HG03460 (cell line): Measurements from ENCODE around the gene BAZ1B.
"Not testable (repeated sequence)": the region's sequence is repeated elsewhere in the genome, so short reads cannot be mapped to it uniquely, and the experiment has no call there.

Experiments used
- ATAC-seq: cut with Tn5 transposase; IDR thresholded peaks from one replicate; pipeline ENCODE4 v1.9.1; 2021; ENCODE audit not compliant: unreplicated experiment

Gene BAZ1B

GRCh38 chr7:73544678-73545077 is 22.6 kb upstream of the BAZ1B start:
- ATAC-seq = no peak

DNA sequence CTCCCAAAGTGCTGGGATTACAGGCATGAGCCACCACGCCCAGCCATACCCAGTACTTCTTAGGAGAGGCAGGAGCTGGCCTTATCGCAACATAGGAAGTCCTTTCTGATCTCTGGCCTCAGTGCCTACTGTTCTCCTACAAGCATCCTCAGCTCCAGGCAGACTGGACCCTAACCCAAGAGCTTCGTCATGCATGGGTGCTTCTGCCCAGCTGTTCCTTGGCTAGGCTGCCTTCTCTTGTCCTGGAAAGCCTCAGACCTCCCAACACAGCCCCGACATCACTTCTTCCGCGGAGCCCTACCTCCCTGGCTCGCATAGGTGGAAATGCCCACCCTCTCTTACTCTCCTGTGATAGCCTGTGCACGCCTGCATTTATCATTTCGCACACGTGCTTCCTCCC is 19.6 kb upstream of the BAZ1B start:
- no peak for ATAC-seq

- no peak for ATAC-seq
Observed at GRCh38 chr7:73539709-73540108, 17.6 kb upstream of the BAZ1B start.

GRCh38 chr7:73538510-73538909 is 16.4 kb upstream of the BAZ1B start:
- not testable (repeated sequence) for ATAC-seq

- ATAC-seq = no peak
Observed at GRCh38 chr7:73537051-73537450, 15.0 kb upstream of the BAZ1B start.

GRCh38 chr7:73536479-73536878 is 14.4 kb upstream of the BAZ1B start:
- ATAC-seq = no peak

- not testable (repeated sequence) for ATAC-seq
Observed at GRCh38 chr7:73535918-73536317, 13.8 kb upstream of the BAZ1B start.

- no peak for ATAC-seq
Observed at GRCh38 chr7:73533742-73534141, 11.6 kb upstream of the BAZ1B start.

DNA sequence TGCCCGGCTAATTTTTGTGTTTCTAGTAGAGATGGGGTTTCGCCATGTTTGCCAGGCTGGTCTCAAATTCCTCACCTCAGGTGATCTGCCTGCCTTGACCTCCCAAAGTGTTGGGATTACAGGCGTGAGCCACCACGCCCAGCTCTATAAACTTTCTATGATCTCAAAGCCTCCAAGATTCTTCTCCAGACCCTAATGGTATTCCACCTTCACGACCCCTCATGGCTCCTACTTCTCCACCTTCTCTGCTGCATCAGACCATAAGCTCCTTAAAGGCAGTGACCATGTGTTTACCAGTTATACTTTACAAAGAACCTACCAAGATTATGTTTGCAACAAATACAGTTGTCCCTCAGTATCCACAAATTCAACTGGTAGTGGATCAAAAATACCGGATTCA is 10.1 kb upstream of the BAZ1B start:
- no peak for ATAC-seq

DNA sequence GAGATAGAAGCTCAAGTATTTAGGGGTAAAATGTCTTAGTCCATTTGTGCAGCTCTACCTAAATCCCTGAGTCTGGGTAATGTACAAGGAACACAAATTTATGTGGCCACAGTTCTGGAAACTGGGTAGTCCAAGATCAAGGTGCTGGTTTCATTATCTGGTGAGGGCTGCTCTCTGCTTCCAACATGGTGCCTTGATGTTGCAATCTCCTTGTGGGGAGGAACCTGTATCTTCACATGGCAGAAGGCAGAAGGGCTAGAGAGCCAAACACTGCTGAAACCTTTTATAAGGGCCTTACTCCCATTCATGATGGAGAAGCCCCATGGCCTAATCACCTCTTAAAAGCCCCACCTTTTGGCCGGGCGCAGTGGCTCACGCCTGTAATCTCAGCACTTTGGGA is 8.7 kb upstream of the BAZ1B start:
- no peak for ATAC-seq

DNA sequence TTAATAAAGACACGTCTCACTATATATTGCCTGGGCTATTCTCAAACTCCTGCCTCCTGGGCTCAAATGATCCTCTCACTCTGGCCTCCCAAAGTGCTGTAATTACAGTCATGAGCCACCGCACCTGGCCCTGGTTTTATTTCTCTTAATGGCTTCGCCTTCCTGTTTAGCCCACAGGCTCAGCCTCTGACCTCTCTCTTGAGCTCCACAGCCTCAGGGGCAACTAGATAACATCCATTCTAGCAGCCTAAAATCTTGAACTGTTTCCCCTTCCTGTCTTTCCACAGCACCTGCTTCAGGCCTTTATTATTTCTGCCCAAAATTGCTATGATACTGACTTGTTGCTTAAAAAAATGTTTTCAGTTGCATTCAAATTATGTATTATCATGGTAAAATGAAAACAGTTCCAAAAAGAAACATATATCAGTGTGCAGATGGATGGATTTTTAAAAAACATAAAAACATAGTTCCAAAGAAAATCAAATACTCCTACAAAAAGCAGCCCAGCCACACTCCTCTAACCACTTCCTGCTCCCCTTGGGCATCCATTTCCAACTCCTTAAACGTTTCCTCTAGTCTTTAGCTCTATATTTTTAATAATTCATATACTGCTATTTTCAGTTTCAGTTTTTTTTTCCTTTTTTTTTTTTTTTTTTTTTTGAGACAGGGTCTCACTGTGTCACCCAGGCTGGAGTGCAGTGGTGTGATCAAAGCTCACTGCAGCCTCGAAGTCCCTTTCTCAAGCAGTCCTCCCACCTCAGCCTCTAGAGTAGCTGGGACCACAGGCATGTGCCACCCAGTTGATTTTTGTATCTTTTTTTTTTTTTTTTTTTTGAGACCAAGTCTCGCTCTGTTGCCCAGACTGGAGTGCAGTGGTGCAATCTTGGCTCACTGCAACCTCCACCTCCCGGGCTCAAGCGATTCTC is 5.1 kb upstream of the BAZ1B start:
- ATAC-seq = no peak

- not testable (repeated sequence) for ATAC-seq
Observed at GRCh38 chr7:73526158-73526494, 4.0 kb upstream of the BAZ1B start.

DNA sequence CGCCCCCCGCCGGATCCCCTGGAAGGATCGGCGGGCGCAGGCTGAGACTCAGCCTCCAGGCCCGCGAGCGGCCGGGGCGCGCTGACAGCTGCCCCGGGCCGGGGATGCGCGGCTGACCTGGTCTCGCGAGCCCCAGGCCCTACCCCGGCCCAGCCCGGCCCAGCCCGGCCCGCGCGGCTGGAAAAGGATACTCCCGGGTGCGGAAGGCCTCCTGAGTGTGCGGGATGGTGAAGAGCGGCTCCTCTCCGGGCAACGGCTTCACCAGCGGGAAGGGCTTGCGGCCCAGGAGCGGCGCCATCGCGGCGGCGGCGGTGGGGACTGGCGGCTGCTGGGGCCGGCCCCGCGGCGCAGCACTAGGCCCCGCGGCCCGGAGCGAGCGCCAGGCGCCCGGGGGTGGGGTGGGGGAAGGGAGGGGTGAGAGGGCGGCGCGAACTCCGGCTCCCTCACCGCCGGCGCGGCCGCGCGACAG is 423 bp downstream of the BAZ1B start:
- peak; percentile 32 for ATAC-seq

DNA sequence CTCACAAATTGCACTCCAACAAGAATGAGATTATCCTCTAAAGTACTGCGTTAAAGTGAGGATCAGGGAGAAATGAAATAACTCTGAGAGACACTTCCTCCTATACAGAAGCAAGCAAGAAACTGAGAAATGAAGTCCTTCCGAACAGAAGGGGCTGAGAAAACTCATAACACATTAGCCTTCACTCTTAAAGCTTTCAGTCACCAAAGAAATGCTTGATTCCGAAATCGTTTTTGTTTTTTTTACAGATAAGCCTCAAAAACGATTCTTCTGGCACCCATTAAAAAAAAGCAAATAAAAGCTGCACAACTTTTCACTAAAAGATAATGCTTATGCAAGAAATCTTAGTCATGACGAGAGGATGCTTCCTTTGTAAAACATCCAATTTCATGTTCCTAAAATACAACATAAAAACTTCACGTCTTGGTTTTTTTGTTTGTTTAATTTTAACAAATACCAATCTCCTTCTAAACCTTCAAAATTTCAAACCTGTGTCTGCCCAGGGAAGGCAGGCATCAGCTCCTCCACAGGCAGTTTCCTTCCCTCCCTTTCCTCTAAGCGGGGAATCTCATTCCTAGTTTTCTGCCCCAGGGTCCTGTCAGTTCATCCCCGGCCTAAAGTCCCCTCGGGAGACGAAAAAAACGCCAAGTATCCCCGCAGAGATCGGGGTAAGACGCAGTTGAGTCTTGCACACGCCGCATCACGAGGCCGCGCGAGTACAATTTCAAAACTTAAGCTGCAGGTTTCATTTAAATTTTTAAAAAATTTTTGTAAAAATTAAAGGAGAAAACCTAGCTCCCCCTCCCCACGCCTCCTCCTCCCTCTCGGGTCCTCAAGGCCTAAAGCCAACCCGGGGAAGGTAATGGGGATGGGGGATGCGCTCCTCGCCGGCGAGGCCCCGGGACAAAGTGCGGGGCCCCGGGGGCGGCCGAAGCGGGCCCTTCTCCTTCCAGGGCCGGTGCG is 1.1 kb downstream of the BAZ1B start:
- ATAC-seq = no peak

- no peak for ATAC-seq
Observed at GRCh38 chr7:73519867-73520672, 2.0 kb downstream of the BAZ1B start.

GRCh38 chr7:73518470-73518869 is 3.6 kb downstream of the BAZ1B start:
- no peak for ATAC-seq

- ATAC-seq = no peak
Observed at GRCh38 chr7:73517241-73517995, 4.7 kb downstream of the BAZ1B start.

DNA sequence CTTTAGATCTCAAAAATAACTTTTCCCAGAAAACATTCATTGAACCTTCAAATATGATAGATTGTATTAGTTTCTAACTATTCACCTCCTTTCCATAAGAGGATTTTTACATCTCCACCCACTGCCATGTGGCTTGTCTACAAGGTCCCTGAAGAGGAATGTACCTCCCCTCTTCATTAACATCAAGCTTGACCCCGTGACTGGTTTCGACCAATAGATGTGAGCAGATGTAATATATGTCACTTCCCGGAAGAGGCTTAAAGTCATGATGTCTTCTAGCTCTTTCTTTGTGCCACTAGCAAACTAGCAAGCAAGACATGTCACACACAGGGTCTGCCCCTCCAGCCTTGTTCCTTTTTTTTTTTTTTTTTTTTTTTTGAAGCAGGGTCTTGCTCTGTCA is 6.9 kb downstream of the BAZ1B start:
- ATAC-seq = no peak

DNA sequence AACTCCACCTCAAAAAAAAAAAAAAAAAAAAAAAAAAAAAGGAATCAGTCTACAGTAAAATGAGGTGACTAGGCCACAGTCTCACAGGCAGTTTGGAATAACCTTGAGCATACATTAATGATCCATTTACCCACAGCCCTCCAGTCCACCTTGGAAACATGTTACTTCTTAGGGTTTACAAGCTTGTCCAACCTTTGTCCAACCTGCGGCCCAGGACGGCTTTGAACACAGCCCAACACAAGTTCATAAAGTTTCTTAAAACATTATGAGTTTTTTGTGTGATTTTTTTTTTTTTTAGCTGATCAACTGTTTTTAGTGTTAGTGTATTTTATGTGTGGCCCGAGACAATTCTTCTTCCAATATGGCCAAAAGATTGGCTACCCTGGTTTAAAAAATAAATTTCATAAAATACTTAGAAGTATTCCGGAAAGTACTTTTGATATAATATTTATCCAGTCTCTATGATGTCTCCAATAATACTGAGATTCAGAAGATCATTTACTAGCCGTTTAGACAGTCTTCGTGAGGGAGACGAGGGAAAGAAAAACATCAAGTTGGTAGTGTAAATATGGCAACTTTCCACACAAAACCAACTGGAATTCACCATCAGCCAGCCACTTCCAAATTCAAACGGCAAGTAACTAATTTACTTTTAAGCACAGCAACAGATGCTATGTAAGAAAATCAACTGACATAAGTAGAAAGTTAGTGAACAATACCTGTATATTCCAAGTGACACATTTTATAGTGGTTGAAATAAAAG is 9.9 kb downstream of the BAZ1B start:
- no peak for ATAC-seq
